Heart right ventricle (tissue), 16 donors: ENCODE data around the gene ATP6V1G1. TPM values are rescaled to one million over a fixed set of nuclear protein-coding genes. Genes with fewer than 3 reads are reported as not detected.

Experiments used
- ATAC-seq, 8 donors: fragments of 200-7000 bp; cut with Tn5 transposase; one replicate each; pipeline ENCODE4 v1.9.1; 2020; ENCODE audit warnings: mild to moderate bottlenecking in 8 of 8, moderate library complexity in 8 of 8, moderate number of reproducible peaks in 1 of 8
- DNase-seq, 2 donors: peaks; one replicate each; pipeline ENCODE4 v3.0.0-alpha.2; 2020
- H3K27ac ChIP-seq, 10 donors: fragments of 200-600 bp; sonication (generic) in 2 of 10; one replicate each; pipeline versions ENCODE4 v1.5.0 to v1.8.0; 2020 to 2022; ENCODE audit warnings: mild to moderate bottlenecking in 3 of 10
- H3K27me3 ChIP-seq, 7 donors: fragments of 200-600 bp; one replicate each; pipeline ENCODE4 v1.8.0; 2021 to 2022; ENCODE audit warnings: mild to moderate bottlenecking in 2 of 7
- H3K36me3 ChIP-seq, 9 donors: fragments of 200-600 bp; sonication (generic) in 1 of 9; one replicate each; pipeline versions ENCODE4 v1.5.0 to v1.8.0; 2020 to 2022; ENCODE audit warnings: mild to moderate bottlenecking in 2 of 9
- H3K4me1 ChIP-seq, 9 donors: fragments of 200-600 bp; sonication (generic) in 1 of 9; one replicate each; pipeline versions ENCODE4 v1.5.0 to v1.8.0; 2020 to 2022; ENCODE audit warnings: mild to moderate bottlenecking in 4 of 9
- H3K4me3 ChIP-seq, 10 donors: fragments of 200-600 bp; sonication (generic) in 2 of 10; one replicate each; pipeline versions ENCODE4 v1.5.0 to v1.8.0; 2020 to 2022; ENCODE audit warnings: mild to moderate bottlenecking in 7 of 10, moderate library complexity in 2 of 10
- H3K9me3 ChIP-seq, 11 donors: fragments of 200-600 bp in 10 of 11; sonication (generic) in 2 of 11; one replicate each; pipeline versions ENCODE4 v1.5.0 to v1.8.0; 2013 to 2022; ENCODE audit warnings: mild to moderate bottlenecking in 2 of 11, control low read depth in 1 of 11, moderate library complexity in 1 of 11
- WGBS, 2 donors: extraction: QIAGEN DNeasy Blood & Tissue Kit; methylation state at CpG; one replicate each; pipeline ENCODE4 v1.1.7; 2013; ENCODE audit warnings: inconsistent platforms in 1 of 2; 5-methylcytosine and 5-hydroxymethylcytosine counted together
- intact Hi-C, 10 donors: fragments of 100-400 bp; cut with DNase I; formaldehyde crosslinking; loops; one replicate each; pipeline versions ENCODE4 v1.11.1 to v1.14.2; 2022
- polyA plus RNA-seq, 2 donors: library from polyadenylated mRNA; stranded (reverse); fragments of 200-250 nt; gene quantifications; one replicate each; pipeline ENCODE4 v1.2.3, GENCODE V29; 2013
- total RNA-seq, 10 donors: library from RNA; stranded (reverse); fragmentation: NEBNext Ultra II Directional in 3 of 10; extraction: Animal tissue kit (Norgen Biotek cat#: 25700) in 3 of 10; gene quantifications; one replicate each; pipeline versions ENCODE4 v1.2.1 to v1.2.4, GENCODE V29; 2021 to 2023
- TF ChIP-seq, protein P1 (sequence below), 9 donors: fragments of 200-600 bp; sonication (generic) in 2 of 9; IDR thresholded peaks; one replicate each; pipeline versions ENCODE4 v1.5.0 to v1.8.0; 2021 to 2022; ENCODE audit warnings: antibody characterized with exemption in 9 of 9, mild to moderate bottlenecking in 5 of 9, moderate library complexity in 1 of 9
- donor health status: Arrhythmogenic right ventricular cardiomyopathy.
- donor health status: ischemic (EF 13 %, LVEDD 7.1; RV severe dilation, severe dysfunction).
- donor health status: healthy with polysubstance abuse.
- donor health status: DM: no; HTN: yes; CAD: no.
- donor health status: DM: no; HTN: no; CAD: no.
- donor health status: ischemic (EF 25% LVEDD 6.9; RV normal size, moderate dysfunction).
- donor health status: ischemic (EF 25% LVEDD 5.7; RV mildly dilated, moderate dysfunction).
- donor health status: healthy.
- donor health status: DM: yes; HTN: yes; CAD: no.
- donor health status: Ischemic cardiomyopathy.
- donor health status: ischemic (EF 35%, LVEDD 5.7; RV mildly dilated, moderate dysfunction).
- donor health status: nonischemic (EF 11% LVEDD 7.7; RV severe dilation, severe dysfunction).
- donor health status: DM: yes; HTN: yes; CAD: no.
- donor health status: PGD.
- donor health status: ischemic (EF 29% LVEDD 5.4; RV normal size, mild dysfunction).
- donor health status: nonischemic (EF 23%, LVEDD 6.1; RV moderate dilation, normal function).

ATP6V1G1 gene
- total and polyA plus RNA-seq, 12 donors: 53.1 to 115 (median 64.7) TPM

GRCh38 chr9:114551750-114552685 is 35.6 kb upstream of the ATP6V1G1 start:
- DNase-seq: peak in 1 of 2 donors; percentile 49
- Histone ChIP-seq H3K36me3 (no peaks in the 10 kb centered on the region), H3K27ac (peak overlapping the region in 1 of 10 donors; percentile 33), H3K4me3 (no peak overlapping the region), H3K27me3 (peaks cover 0 to 24% (median 14%) of the 10 kb centered on the region in 7 donors), H3K4me1 (peaks cover 0 to 15% (median 0%) of the 10 kb centered on the region in 9 donors), H3K9me3 (peaks cover 0 to 9% (median 0%) of the 10 kb centered on the region in 11 donors)
- WGBS, 2 donors: 56 to 68% methylated on average over 6 of the region's 6 CpGs
- intact Hi-C loops: no loop called here
- TF ChIP-seq, protein P1, sequence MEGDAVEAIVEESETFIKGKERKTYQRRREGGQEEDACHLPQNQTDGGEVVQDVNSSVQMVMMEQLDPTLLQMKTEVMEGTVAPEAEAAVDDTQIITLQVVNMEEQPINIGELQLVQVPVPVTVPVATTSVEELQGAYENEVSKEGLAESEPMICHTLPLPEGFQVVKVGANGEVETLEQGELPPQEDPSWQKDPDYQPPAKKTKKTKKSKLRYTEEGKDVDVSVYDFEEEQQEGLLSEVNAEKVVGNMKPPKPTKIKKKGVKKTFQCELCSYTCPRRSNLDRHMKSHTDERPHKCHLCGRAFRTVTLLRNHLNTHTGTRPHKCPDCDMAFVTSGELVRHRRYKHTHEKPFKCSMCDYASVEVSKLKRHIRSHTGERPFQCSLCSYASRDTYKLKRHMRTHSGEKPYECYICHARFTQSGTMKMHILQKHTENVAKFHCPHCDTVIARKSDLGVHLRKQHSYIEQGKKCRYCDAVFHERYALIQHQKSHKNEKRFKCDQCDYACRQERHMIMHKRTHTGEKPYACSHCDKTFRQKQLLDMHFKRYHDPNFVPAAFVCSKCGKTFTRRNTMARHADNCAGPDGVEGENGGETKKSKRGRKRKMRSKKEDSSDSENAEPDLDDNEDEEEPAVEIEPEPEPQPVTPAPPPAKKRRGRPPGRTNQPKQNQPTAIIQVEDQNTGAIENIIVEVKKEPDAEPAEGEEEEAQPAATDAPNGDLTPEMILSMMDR (IDR thresholded peaks at IDR 0.05): no peak
- peak in 6 of 8 donors; percentile 33 to 99 (median 88) for ATAC-seq

GRCh38 chr9:114552706-114553105 is 34.9 kb upstream of the ATP6V1G1 start:
- TF ChIP-seq, protein P1 (IDR thresholded peaks at IDR 0.05): no peak
- intact Hi-C loops: no loop called here
- no peaks in the 10 kb centered on the region for H3K36me3 ChIP-seq
- WGBS, 2 donors: 82 to 89% methylated on average over 5 of the region's 5 CpGs
- peaks cover 0 to 9% (median 0%) of the 10 kb centered on the region in 11 donors for H3K9me3 ChIP-seq
- peaks cover 0 to 15% (median 0%) of the 10 kb centered on the region in 9 donors for H3K4me1 ChIP-seq
- no peak for DNase-seq
- peaks cover 0 to 17% (median 8%) of the 10 kb centered on the region in 7 donors for H3K27me3 ChIP-seq
- no peak overlapping the region for H3K27ac ChIP-seq
- H3K4me3 ChIP-seq: no peak overlapping the region
- no peak for ATAC-seq

DNA sequence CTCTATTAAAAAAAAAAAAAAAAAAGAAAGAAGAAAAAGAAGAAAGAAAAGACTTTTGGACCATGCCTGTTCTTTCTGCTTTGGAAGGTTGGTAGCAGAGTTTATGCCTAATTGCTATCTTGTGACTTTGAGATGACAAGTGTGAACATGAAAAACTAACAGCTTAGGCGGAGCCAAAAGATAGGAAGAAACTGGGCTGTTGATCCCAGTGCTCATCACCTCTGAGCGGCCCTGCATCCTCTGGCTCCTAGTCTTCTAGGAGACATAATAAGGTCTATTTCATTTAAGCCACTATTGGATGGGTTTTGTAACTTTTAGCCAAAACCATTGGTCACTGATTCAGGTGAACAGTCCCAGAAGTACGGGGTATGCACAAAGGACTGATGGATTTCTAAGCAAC is 34.4 kb upstream of the ATP6V1G1 start:
- Histone ChIP-seq H3K36me3 (no peaks in the 10 kb centered on the region), H3K9me3 (peaks cover 0 to 7% (median 0%) of the 10 kb centered on the region in 11 donors), H3K27ac (no peak overlapping the region), H3K4me3 (no peak overlapping the region), H3K27me3 (peaks cover 0 to 14% (median 7%) of the 10 kb centered on the region in 7 donors), H3K4me1 (peaks cover 0 to 15% (median 0%) of the 10 kb centered on the region in 9 donors)
- 57 to 67% methylated on average over 3 of the region's 3 CpGs for WGBS, 2 donors
- intact Hi-C loops: no loop called here
- TF ChIP-seq, protein P1 (IDR thresholded peaks at IDR 0.05): no peak
- ATAC-seq: no peak
- no peak for DNase-seq

GRCh38 chr9:114555696-114556095 is 31.9 kb upstream of the ATP6V1G1 start:
- no peak for ATAC-seq
- intact Hi-C loops: no loop called here
- Histone ChIP-seq H3K36me3 (no peaks in the 10 kb centered on the region), H3K9me3 (peaks cover 0 to 5% (median 0%) of the 10 kb centered on the region in 11 donors), H3K4me1 (peaks cover 0 to 15% (median 0%) of the 10 kb centered on the region in 9 donors), H3K27me3 (peaks cover 0 to 20% (median 11%) of the 10 kb centered on the region in 7 donors), H3K27ac (no peak overlapping the region), H3K4me3 (no peak overlapping the region)
- TF ChIP-seq, protein P1 (IDR thresholded peaks at IDR 0.05): no peak
- DNase-seq: no peak
- WGBS, 2 donors: 70 to 93% methylated on average over 1 of the region's 1 CpG
